Activated CD4-positive, CD25-positive, alpha-beta regulatory T cell treated with anti-CD3 and anti-CD28 coated beads, Interleukin-2, amount 50 U/mL, for 72 hours (primary cell): ENCODE results near the gene TELO2.
"Not testable (repeated sequence)": the region's sequence is repeated elsewhere in the genome, so short reads cannot be mapped to it uniquely, and the experiment has no call there.

Source experiments
- DNase-seq: peaks from one replicate; pipeline ENCODE4 v3.0.0; 2021

Gene TELO2

DNA sequence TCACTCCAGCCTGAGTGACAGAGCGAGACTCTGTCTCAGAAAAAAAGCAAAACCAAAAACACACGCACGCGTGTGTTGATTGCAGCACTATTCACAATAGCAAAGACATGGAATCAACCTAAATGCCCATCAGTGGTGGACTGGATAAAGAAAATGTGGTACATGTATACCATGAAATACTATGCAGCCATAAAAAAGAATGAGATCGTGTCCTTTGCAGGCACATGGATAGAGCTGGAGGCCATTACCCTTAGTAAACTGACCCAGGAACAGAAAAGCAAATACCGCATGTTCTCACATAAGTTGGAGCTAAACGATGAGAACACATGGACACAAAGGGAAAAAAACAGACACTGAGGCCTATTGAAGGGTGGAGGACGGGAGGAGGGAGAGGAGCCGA, 14.2 kb upstream of the TELO2 start:
- not testable (repeated sequence) for DNase-seq

DNA sequence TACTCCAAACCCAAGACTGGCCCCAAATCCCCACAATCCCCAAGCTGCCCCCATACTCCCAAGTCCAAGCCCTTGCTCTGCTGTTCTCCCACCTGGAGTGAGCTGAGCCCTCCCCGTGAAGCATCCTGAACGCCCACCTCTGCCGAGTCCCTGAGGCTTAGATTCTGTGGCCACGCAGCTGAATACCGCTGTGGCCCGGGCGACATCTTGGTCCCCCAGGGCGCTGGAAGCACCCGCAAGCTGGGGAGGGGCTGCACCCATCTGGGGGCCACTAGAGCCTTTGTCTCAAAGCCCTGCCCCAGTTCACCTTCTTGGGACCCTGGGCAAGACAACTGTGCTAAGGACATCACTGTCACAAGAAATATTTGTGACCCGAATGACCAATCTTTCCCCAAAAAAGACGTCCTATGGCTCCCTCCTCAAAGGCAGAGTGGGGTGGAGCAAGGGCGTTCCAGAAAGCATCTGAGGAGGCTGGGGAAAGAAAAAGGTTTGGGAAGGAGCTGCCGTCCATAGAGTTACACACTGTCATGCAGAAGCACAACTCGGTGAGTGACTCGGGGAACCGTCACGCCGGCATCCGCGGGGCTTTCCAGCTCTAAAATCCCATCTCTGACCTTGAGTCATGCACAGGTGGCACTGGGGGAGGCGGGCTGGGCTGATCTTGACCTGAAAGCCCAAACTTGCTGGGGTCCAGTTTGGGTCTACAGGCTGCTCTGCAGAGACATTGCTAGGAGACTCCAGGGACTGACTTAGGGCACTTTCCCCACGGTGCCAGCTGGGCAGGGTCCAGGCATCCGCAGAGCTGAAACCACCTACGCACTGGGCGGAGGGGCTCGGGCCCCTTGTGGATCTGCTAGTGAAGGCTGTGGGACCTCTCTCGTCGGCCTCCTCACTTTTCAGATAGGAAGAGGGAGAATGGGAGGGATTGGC, 11.0 kb upstream of the TELO2 start:
- no peak for DNase-seq

DNA sequence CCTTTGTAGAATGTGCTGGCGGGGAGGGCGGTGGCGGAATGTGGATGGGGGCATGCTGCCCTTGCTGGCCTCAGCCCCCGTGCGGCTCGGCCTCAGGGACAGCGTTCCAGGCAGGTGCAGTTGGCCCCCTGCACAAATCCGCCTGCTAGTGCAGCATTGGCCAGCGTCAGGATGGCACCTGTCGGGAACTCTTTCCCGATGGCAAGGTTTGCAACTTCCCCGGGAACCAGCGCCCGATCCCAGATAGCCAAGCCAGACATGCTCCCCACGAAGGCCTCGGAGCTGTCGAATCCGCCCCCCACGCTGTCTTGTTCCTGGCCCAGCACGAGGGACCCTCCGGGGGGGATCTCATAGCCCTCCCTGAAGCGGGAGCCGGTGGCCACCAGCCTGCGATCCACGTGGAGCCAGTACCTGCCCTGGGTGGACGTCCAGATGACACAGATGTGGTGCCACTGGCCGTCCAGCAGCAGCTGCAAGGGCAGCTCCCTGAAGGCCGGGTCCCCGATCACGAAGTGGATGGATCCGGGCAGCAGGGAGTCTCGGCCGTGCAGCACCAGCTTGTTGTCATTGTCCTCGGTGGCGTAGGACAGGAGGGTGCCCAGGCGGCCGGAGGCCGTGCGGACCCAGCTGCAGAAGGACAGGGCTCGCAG, 7.2 kb upstream of the TELO2 start:
- no peak for DNase-seq

DNA sequence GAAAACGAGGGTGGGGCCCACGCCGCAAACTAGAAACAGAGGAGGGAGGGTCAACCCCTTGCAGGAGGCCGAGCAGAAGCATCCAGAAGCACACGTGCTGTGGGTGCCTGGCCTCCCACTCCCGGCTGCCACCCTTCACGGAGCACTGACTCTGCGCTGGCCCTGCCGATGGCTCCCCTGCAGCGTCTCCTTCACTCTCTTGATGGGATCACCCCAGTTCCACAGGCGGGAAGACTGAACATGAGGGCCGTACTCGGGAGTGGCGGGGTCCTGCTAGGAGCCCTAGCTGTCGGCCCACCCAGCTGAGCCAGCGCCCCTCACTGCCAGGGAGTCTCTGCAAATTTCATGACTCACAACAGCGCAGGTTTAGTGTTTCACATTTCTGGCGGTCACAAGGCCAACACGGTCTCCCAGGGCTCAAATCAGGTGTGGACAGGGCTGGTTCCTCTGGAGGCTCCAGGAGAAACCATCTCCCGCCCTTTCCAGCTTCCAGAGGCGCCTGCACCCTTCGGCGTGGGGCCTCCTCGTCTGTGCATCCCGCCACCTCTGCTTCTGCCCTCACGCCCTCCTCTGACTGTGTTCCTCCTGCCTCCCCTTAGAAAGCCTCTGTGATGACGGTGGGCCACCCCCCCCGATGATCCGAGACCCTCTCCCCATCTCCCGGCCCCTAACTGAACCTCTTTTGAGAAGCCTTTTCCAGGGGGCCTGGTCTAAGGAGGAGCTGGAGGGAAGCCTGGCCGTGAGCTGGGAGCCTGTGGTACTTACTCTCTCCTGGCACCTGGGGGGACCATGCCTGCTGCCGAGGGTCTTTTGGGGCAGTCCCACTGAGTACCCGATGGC, 6.4 kb upstream of the TELO2 start:
- DNase-seq: no peak

DNA sequence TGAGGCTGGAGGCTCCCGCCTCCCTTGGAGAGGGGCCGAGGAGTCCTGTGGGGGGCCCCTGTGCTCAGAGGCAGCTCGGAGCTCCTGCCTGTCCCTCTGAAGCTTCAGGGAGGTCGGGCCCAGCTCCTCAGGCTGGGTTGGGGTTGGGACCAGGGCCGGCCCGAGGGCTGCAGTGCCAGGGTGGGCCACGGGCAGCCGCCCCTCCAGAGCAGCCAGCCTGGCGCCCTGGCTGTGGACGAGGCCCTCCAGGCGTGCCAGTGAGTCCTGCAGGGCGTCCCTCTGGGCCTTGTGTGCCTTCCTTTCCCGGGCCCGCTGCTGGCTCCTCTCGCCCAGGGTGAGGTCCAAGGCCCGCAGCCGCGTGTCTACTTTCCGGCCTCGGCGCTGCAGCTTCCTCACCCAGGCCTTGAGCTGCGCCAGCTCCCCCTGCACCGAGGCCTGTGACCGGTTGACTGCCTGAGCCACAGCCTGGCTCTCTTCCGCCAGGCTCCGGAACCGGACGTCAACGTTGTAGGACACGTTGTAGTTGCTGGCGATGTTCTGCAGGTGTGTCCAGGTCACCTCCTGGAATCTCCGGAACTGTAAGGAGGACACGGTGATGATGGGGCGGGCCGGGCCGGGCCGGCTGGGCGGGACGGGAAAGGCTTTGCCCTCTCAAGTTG, 5.6 kb upstream of the TELO2 start:
- no peak for DNase-seq

DNA sequence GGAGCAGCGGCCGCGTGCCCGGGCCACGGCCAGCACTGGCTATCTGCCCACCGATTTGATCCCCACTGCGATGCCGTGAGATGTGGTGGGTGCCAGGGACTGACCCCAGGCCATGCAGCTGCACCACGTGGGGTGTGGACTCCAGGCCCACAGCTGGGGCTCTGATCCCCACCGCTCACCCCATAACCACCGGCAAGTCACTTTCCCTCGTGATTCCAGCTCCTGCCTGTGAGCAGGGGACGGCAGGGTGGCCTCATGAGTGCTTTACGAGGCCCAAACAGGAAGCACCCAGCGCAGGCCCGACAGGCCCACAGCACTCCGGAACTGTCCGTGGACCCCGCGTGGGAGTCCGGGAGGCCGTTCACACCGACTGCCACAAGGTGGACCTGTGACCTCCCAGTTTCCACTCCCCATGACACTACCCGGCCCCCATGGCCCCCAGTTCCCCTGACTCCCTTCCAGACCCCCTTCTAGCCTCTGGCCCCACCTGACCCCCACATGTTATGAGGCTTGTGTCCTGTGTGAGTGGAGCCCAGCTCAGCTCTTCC, 5.0 kb upstream of the TELO2 start:
- DNase-seq: no peak

DNA sequence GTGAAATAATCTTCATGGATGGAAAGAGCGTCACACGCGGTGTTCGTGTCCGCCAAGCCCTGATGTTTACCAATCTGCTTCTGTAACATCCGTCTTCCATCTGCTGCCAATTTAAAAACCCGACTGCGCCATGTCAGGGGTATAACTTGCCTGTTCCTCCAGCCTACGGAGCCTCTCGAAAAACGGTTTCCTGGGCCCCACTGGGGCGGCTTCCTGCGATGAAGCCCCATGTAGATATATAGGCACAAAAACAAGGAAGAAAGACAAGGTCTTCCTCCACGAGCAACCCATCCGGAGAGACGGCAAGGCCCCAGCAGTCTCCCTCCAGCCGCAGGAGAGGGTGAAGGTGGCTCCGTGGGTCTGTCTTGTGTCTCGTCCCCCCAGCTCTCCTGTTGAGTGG, 4.5 kb upstream of the TELO2 start, which contains the start of gene PTX4:
Gene PTX4, minus strand, starts transcription at position 326 of the 400 bp plus-strand sequence. Its CDS starts 35 bp downstream, at position 291.
- no peak for DNase-seq

DNA sequence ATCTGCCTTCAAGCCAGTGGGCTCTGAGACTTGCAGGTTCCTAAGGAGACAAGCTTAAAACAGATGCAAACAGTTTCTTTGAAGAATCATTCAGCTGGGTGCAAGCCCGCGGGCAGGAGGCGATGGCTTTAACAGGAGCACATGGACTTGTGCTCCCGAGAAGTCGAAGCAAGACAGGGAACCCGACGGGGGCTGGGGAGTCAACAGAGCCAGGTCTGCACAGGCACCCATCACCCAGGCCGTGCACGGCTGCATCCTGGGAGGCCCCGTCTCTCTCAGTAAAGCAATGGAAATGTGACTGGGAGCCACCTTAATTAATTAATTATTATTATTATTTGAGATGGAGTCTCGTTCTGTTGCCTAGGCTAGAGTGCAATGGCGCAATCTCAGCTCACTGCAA, 4.1 kb upstream of the TELO2 start:
- no peak for DNase-seq

DNA sequence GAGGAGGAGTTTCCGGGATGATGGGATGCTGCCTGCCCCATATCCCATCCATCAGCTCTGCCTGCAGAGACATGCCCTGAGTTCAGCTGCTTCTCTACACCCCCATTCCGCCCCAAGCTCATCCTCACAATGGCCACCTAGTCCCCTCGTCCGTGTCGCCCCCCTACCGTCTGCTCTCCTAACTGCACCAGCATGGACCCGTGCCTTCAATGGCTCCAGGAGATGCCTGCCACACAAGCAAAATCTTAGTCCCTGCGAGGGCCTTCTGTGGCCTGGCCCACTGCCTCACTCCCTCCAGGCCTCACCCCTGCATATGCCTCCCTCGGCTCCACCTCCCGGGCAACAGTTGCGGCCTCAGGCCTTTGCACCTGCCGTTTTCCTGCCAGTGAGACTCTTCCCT, 1.8 kb upstream of the TELO2 start:
- DNase-seq: no peak

DNA sequence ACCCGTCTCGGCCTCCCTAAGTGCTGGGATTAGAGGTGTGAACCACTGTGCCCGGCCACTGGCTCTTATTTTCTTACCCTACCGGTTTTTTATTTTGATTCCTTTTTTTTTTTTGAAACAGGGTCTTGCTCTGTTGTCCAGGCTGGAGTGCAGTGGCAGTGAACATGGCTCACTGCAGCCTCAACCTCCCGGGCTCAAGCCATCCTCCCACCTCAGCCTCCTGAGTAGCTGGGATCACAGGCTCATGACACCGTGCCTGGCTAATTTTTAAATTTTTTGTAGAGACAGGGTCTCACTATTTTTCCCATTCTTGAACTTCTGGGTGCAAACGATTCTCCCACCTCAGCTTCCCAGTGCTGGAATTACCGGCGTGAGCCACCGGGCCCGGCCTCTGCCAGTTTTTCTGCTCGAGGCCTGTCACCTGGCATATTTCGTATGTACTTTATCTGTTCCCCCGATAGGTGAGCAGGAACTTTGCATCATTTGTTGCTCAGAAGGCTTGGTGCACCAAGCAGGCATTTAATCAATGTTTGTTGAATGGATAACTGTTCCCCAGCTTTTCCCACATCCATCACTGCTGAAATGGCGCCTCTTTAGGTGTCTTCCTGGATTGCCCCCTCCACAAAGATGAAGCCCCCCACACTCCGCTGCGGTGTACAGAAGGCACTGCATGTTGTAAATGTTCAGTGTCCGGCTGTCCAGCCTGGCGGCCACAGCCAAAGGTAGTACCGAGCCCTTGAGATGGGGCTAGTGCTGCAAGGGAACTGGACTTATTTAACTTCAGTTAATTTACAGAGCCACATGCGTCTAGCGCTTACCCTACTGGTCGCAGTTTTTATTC, 858 bp upstream of the TELO2 start:
- no peak for DNase-seq

DNA sequence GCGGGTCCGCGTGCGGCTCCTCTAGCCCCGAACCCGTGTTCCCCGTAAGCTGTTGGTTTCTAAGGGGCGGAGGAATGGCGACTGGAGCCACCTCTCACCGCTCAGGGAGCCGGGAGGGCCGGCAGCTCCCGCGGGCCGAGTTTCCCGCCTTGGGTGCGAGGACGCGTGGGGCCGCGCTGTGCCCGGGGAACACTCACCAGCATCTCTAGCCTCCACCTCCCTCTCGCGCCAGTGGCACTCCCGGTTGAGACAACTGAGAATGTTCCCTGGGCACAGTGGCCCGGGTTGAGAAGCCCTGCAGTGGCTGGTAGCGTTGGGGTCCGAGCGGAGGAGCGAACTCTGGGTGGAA, 560 bp downstream of the TELO2 start:
- DNase-seq: peak; percentile 44

DNA sequence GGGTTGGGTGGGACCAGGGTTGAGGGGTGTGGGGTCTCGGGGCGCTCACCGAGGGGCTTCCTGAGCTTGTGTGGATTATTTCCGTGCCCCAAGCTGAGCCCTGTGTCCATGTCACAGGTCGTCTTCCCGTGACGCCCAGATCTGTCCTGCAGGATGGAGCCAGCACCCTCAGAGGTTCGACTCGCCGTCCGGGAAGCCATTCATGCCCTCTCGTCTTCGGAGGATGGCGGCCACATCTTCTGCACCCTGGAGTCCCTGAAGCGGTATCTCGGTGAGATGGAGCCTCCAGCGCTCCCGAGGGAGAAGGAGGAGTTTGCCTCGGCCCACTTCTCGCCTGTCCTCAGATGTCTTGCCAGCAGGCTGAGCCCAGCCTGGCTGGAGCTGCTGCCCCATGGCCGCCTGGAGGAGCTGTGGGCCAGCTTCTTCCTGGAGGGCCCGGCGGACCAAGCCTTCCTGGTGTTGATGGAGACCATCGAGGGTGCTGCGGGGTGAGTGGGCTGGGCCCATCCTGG, 1.0 kb downstream of the TELO2 start:
- no peak for DNase-seq

DNA sequence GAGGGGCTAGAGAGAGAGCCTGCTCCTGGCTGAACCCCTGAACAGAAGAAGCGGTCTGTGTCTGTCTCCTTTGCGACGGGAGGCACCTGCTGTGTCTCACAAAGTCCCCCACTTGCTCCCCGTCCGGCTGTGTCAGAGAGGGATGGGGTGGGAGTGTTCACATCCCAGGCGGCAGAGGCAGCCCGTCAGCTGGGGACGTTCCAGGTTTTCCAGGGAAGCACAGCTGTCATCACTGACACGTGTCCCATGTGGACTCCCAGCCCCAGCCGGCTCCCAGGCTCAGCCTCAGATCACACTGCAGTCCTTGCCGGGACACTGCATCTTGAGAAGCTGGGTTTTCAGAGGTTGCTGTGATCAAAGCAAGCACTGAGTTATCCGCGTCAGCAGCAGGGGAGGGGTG, 1.6 kb downstream of the TELO2 start:
- DNase-seq: no peak

DNA sequence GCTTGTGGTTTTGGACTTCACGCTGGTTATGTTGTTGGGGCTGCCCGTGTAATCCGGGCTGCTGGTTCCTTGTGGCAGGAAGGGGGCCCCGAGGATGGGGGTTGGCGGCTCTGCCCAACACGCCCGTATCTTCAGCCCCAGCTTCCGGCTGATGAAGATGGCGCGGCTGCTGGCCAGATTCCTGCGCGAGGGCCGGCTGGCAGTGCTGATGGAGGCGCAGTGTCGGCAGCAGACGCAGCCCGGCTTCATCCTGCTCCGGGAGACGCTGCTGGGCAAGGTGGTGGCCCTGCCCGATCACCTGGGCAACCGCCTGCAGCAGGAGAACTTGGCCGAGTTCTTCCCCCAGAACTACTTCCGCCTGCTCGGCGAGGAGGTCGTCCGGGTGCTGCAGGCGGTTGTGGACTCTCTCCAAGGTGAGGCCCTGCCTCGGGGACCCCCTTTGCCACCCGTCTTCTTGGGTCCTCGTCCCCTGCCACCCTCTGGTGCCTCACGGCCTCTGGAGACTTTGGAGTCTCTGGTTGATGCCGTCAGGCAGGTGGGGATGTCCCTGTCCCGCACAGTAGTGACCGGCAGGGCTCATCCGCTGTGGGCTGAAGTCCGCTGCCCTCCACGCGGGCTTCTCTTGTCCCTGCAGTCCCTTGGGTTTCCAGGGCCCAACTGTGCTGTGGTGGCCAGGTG, 2.2 kb downstream of the TELO2 start:
- no peak for DNase-seq

DNA sequence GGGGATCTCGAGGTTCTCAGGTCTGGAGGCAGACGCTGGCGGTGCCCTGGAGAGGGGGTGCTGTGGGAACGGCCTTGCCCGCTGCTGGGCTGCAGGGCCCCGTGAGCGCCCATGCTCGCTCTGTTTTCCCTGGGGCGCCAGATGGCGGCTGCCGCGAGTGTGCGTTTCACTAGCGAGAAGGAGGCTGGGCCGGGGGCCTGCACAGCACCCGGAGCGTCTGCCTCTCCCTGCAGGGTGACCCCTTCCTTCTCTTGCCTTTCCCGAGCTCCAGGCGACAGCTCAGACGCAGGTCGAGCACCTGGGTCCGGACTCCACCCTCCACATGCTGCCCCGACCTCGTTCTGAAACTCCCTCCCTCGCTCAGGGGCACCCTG, 2.7 kb downstream of the TELO2 start:
- no peak for DNase-seq

DNA sequence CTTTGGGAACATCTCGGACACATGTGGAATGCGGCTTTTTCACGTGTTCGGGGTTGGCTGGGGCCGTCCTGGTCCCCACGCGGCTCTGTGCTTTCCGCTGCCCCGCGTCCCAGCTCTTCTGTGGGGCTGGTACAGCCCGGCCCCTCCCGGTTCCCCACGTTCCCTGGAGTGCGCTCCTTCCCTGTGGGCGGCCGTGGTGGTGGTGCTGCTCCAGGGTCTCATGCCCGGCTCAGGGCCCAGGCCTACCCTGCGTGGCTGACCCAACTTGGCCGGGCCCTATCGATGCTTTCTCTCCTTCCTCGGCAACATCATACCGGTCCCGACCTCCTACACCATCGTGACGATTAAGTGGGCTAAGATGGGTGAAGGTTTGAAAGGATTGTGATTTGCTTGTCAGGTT, 3.3 kb downstream of the TELO2 start:
- no peak for DNase-seq

DNA sequence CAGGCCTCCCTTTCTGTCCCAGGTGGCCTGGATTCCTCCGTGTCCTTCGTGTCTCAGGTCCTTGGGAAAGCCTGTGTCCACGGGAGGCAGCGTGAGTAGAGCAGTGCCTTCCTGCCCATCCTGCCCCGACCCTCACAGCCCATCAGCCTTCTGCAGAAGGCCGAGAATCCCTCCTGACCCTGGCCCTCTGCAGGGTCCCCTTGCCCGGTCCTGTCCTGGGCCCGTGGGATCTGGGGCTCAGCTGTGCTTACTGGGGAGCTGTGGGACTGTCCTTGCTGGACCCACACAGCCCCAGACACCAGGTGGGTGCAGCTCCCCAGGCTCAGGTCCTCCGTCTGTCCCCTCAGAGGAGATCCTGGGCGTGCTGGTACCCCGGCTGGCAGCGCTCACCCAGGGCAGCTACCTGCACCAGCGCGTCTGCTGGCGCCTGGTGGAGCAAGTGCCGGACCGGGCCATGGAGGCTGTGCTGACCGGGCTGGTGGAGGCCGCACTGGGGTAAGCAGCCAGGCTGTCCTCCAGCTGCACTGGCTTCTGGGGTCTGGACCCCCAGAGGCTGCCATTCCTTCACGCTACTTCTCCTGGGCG, 3.9 kb downstream of the TELO2 start:
- DNase-seq: no peak

DNA sequence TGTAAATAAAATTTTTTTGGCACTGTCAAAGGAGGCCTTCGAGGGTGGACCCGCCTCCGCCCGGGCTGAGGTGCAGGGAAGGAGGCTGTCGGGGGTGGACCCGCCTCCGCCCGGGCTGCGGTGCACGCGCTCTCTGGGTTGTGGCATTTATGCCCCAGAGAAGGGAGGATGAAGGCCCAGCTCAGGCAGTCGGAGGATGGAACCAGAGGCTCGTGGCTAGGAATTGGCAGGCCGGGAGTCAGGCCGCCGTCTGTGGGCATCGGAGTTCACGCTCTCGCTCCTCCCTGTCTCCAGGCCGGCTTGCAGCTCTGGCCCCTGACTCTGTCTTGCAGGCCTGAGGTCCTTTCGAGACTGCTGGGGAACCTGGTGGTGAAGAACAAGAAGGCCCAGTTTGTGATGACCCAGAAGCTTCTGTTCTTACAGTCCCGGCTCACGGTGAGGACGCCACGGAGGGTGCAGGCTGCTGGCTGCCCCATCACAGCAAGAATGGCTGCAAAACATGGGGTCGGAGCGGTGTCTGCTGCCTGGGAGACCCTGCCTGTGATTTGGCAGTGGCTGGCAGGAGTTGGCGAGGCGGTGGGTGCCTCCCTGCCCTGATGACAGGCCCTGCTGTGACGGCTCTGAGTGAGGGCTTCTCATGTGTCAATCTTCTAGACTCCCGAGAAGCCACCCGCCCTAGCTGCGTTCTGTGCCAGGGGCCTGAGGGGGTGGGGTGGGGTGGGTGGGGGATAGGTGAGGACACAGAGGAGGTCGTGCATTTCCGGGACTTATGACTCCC, 5.9 kb downstream of the TELO2 start:
- DNase-seq: no peak

DNA sequence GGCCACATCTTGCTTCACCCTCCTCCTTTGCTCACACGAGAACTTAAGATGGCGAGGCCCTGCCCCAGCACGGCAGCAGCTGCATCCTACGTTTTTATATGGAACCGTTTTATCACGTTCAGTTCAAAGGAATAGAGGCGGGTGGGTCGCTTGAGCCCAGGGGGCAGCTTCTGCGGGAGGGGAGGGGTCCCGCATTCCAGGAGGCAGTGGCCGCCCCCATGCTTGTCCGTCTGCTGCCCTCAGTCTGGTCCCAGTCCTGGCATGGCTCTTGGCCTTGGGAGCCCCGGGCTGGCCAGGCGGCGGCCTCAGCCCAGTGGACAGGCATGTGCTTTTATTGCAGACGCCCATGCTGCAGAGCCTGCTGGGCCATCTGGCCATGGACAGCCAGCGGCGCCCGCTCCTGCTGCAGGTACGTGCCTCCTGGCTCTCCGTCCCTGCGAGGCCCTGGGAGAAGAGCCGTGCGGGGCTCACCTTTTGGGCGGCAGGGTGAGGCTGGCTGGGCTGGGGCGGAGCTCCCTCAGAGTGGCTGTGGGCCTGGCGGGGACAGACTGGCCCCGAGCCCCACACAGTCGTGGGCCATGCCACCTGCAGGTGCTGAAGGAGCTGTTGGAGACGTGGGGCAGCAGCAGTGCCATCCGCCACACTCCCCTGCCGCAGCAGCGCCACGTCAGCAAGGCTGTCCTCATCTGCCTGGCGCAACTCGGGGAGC, 6.8 kb downstream of the TELO2 start:
- DNase-seq: no peak
